GM19452 (cell line): ENCODE results near the gene PTPRT.
"Not testable (repeated sequence)": the region's sequence is repeated elsewhere in the genome, so short reads cannot be mapped to it uniquely, and the experiment has no call there.

Experiments used
- ATAC-seq: cut with Tn5 transposase; IDR thresholded peaks from one replicate; pipeline ENCODE4 v1.9.1; 2021; ENCODE audit not compliant: unreplicated experiment

The PTPRT gene

GRCh38 chr20:42258564-42259302 lies 931.0 kb downstream of the PTPRT start:
- no peak for ATAC-seq

GRCh38 chr20:42255821-42256220 lies 933.9 kb downstream of the PTPRT start:
- no peak for ATAC-seq

GRCh38 chr20:42254673-42255072 lies 935.0 kb downstream of the PTPRT start:
- no peak for ATAC-seq

- ATAC-seq, result no peak
These were observed 937.6 kb downstream of the PTPRT start for GRCh38 chr20:42252116-42252515.

GRCh38 chr20:42218621-42219374 lies 970.9 kb downstream of the PTPRT start:
- no peak for ATAC-seq

GRCh38 chr20:42214074-42214473 lies 975.6 kb downstream of the PTPRT start:
- no peak for ATAC-seq

GRCh38 chr20:42212391-42212790 lies 977.3 kb downstream of the PTPRT start:
- ATAC-seq, result no peak

- ATAC-seq, result not testable (repeated sequence)
These were observed 983.1 kb downstream of the PTPRT start for GRCh38 chr20:42206557-42206956.

GRCh38 chr20:42204109-42204660 lies 985.5 kb downstream of the PTPRT start:
- ATAC-seq, result no peak

- ATAC-seq, result no peak
These were observed 992.1 kb downstream of the PTPRT start for GRCh38 chr20:42197599-42197998.

GRCh38 chr20:42193119-42193518 lies 996.6 kb downstream of the PTPRT start:
- ATAC-seq, result no peak

- no peak for ATAC-seq
These were observed 997.4 kb downstream of the PTPRT start for GRCh38 chr20:42192321-42192720.

- no peak for ATAC-seq
These were observed 998.4 kb downstream of the PTPRT start for GRCh38 chr20:42191140-42191860.

GRCh38 chr20:42190084-42190483 lies 999.6 kb downstream of the PTPRT start:
- no peak for ATAC-seq

- ATAC-seq, result no peak
These were observed 1003.4 kb downstream of the PTPRT start for GRCh38 chr20:42186337-42186736.

GRCh38 chr20:42183147-42183546 lies 1006.6 kb downstream of the PTPRT start:
- ATAC-seq, result no peak

- ATAC-seq, result no peak
These were observed 1008.6 kb downstream of the PTPRT start for GRCh38 chr20:42181064-42181463.

- ATAC-seq, result no peak
These were observed 1009.9 kb downstream of the PTPRT start for GRCh38 chr20:42179768-42180167.

- no peak for ATAC-seq
These were observed 1016.3 kb downstream of the PTPRT start for GRCh38 chr20:42173440-42173839.

GRCh38 chr20:42164121-42164890 lies 1025.4 kb downstream of the PTPRT start:
- ATAC-seq, result no peak
